Parathyroid adenoma (tissue), 2 donors: ENCODE data around the gene KHDRBS2.

ENCODE experiments used
- H2AFZ ChIP-seq: fragments of 300-600 bp; sonication (generic); one replicate; pipeline ENCODE4 v1.7.0; 2017; ENCODE audit warnings: antibody characterized with exemption, mild to moderate bottlenecking
- H3K27ac ChIP-seq: fragments of 300-600 bp; sonication (generic); one replicate; pipeline ENCODE4 v1.7.0; 2017
- H3K27me3 ChIP-seq: fragments of 300-600 bp; sonication (generic); one replicate; pipeline ENCODE4 v1.7.0; 2017; ENCODE audit warnings: low read length; ENCODE audit not compliant: control insufficient read depth, insufficient read depth
- H3K36me3 ChIP-seq: fragments of 300-600 bp; sonication (generic); one replicate; pipeline ENCODE4 v1.7.0; 2017; ENCODE audit warnings: low read length; ENCODE audit not compliant: control insufficient read depth, insufficient read depth
- H3K4me1 ChIP-seq: fragments of 300-600 bp; sonication (generic); one replicate; pipeline ENCODE4 v1.7.0; 2017; ENCODE audit warnings: control low read depth
- H3K4me2 ChIP-seq: fragments of 300-600 bp; sonication (generic); one replicate; pipeline ENCODE4 v1.7.0; 2017; ENCODE audit warnings: low read length
- H3K4me3 ChIP-seq: fragments of 300-600 bp; sonication (generic); one replicate; pipeline ENCODE4 v1.7.0; 2017; ENCODE audit warnings: low read depth, low read length
- H3K79me2 ChIP-seq: fragments of 300-600 bp; sonication (generic); one replicate; pipeline ENCODE4 v1.7.0; 2017; ENCODE audit warnings: control low read depth
- H3K9ac ChIP-seq: fragments of 300-600 bp; sonication (generic); one replicate; pipeline ENCODE4 v1.7.0; 2017; ENCODE audit warnings: mild to moderate bottlenecking
- H3K9me3 ChIP-seq: fragments of 300-600 bp; sonication (generic); one replicate; pipeline ENCODE4 v1.7.0; 2017; ENCODE audit warnings: low read length; ENCODE audit not compliant: control insufficient read depth
- CTCF ChIP-seq: fragments of 300-600 bp; sonication (generic); IDR thresholded peaks from one replicate; pipeline ENCODE4 v1.7.0; 2017; ENCODE audit warnings: antibody characterized with exemption, mild to moderate bottlenecking
- donor health status: primary hyperparathyroidism.

KHDRBS2 gene

DNA sequence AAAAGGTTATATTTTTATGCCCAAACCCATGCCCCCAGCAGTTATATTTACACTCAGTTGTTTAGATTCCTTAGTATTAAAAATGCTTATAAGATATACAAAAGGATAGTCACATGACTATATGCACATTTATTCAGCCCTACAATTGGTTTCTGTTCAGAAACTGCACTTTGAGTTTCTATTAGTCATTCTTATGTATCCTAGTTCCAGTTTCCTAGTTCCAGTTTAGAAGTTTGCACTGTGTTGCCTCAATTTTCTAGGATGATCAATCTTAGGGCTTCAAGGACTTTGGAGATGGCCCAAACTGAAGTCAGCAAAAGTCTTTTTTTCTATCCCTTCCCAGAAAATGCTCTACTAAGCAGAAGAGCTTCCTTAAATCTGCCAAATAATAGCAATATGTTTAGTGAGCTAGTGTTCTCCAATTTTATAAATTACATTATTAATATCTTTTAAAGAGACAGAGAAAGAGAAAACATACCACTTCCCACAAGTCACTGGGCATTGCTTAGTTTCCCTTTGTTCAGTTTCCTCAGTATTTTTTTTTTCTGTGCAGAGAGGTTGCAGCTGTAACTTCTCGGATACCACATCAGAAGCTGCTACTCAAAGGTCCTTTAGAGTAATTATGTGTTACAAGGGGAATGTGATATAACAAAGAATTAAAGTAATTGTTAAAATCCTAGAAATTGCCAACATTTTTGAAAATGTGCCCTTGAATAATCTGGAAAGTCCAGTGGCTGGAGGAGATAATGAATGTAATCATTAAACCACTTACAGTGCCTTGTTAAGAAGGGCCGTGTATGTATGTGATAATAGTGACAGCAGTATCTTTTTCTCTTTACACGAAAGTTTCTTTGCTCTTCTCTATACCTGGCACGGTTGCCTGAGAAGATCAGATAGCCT lies 138.8 kb downstream of the KHDRBS2 start:
- Histone ChIP-seq H3K4me2 (no peak overlapping the region), H3K79me2 (no peaks in the 10 kb centered on the region), H3K27ac (no peak overlapping the region), H3K27me3 (no peaks in the 10 kb centered on the region), H3K9ac (no peak overlapping the region), H2AFZ (no peak overlapping the region), H3K36me3 (no peaks in the 10 kb centered on the region), H3K4me1 (no peaks in the 10 kb centered on the region), H3K9me3 (no peaks in the 10 kb centered on the region), H3K4me3 (no peak overlapping the region)
- TF ChIP-seq CTCF, result no peak

DNA sequence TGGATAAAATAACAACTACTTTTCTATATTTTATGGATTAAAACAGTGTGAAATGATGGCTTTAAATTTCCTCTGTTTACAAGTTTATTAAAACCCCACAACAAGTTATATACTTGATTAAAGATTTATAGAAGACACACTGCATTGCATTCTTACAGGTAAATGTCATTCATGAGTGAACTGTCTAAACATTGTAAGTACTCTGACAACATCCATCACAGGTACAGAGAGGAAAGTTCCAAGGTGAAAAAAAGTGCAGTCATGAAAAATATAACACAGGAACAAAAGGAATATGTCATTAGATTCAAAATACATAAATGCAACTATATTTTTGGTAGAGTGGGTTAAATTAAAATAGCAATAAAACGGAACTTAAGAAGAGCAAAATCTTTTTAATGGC lies 156.9 kb downstream of the KHDRBS2 start:
- no peak overlapping the region for H3K4me3 ChIP-seq
- H3K9ac ChIP-seq, result no peak overlapping the region
- TF ChIP-seq CTCF, result no peak
- no peak overlapping the region for H3K27ac ChIP-seq
- H3K4me1 ChIP-seq, result no peaks in the 10 kb centered on the region
- H2AFZ ChIP-seq, result no peak overlapping the region
- no peaks in the 10 kb centered on the region for H3K9me3 ChIP-seq
- no peaks in the 10 kb centered on the region for H3K36me3 ChIP-seq
- no peak overlapping the region for H3K4me2 ChIP-seq
- no peaks in the 10 kb centered on the region for H3K79me2 ChIP-seq
- no peaks in the 10 kb centered on the region for H3K27me3 ChIP-seq

DNA sequence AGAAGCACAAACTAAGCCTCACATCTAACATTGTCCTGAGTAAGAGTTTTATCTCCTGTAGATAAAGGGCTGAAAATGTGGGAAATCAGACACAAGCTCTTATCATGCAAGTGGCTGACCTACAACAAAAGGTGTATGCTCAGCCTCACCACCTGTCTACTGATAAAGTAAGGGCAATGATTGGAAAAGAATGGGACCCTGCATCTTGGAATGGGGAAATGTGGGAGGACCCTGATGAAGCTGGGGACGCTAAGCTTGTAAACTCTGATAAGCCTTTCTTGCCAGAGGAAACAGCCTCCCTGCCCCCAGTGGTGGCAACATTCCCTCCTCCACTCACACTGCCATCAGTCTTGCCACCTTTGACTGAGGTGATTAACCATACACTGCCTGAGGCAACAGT lies 166.6 kb downstream of the KHDRBS2 start:
- Histone ChIP-seq H3K27me3 (no peaks in the 10 kb centered on the region), H3K27ac (no peak overlapping the region), H3K4me3 (no peak overlapping the region), H3K4me1 (no peaks in the 10 kb centered on the region), H3K4me2 (no peak overlapping the region), H3K9ac (no peak overlapping the region), H3K79me2 (no peaks in the 10 kb centered on the region), H3K9me3 (no peaks in the 10 kb centered on the region), H3K36me3 (no peaks in the 10 kb centered on the region), H2AFZ (no peak overlapping the region)
- TF ChIP-seq CTCF, result no peak

GRCh38 chr6:62103186-62103859 lies 182.7 kb downstream of the KHDRBS2 start:
- Histone ChIP-seq H3K9ac (no peak overlapping the region), H3K36me3 (no peaks in the 10 kb centered on the region), H2AFZ (no peak overlapping the region), H3K79me2 (no peaks in the 10 kb centered on the region), H3K9me3 (no peaks in the 10 kb centered on the region), H3K4me1 (no peaks in the 10 kb centered on the region), H3K27me3 (no peaks in the 10 kb centered on the region), H3K27ac (no peak overlapping the region), H3K4me3 (no peak overlapping the region), H3K4me2 (no peak overlapping the region)
- TF ChIP-seq CTCF, result no peak
